Measurements from ENCODE around the gene GNG12. TPM values are rescaled to one million over a fixed set of nuclear protein-coding genes. Genes with fewer than 3 reads are reported as not detected.

Gene GNG12
- total and polyA plus RNA-seq, 2 donors (not counting 3 experiments of a cell fraction or from before 2014, with no cell fraction given) = 107 to 152 TPM

GRCh38 chr1:67734323-67734690 is 99.0 kb downstream of the GNG12 start:
- Histone ChIP-seq H3K79me2 (ENCODE audit: control insufficient read depth, insufficient read depth, low read length) (peaks cover 16% of the 10 kb centered on the region), H3K4me3 (replicated peaks in 1 of 3; ENCODE audit: insufficient read depth in 1 of 3, low read depth in 1 of 3, low read length in 3 of 3) (no peak overlapping the region), H3K9me1 (replicated peaks; ENCODE audit: control insufficient read depth, extremely low read depth, insufficient read depth, low read length) (no peaks in the 10 kb centered on the region), H3K27ac (ENCODE audit: insufficient read depth, low read depth, low read length) (no peak overlapping the region), H3K9me3 (replicated peaks; ENCODE audit: control insufficient read depth, insufficient read depth, low read length) (no peaks in the 10 kb centered on the region), H3K27me3 (ENCODE audit: control insufficient read depth in 2 of 2, insufficient read depth in 2 of 2, low read length in 2 of 2) (no peaks in the 10 kb centered on the region), H3K9ac (replicated peaks; ENCODE audit: extremely low read depth, insufficient read depth, low read length) (no peak overlapping the region), H3K4me2 (ENCODE audit: insufficient read depth, low read length) (no peak overlapping the region), H3K36me3 (ENCODE audit: control insufficient read depth in 2 of 2, extremely low read depth in 1 of 2, insufficient read depth in 2 of 2, low read length in 2 of 2) (no peaks in the 10 kb centered on the region), H4K20me1 (replicated peaks; ENCODE audit: control insufficient read depth, extremely low read depth, insufficient read depth, low read length) (no peaks in the 10 kb centered on the region), H3K4me1 (ENCODE audit: control insufficient read depth, extremely low read depth, insufficient read depth, low read length) (peaks cover 38% of the 10 kb centered on the region), H2AFZ (ENCODE audit: low read depth, low read length) (no peak overlapping the region)
- no peak for DNase-seq (ENCODE audit: low read depth, low spot score)
- no peak for FAIRE-seq
- dilution Hi-C loops (cut with MboI; ENCODE audit: extremely low pct_ligation_motif_present, low sequenced_read_pairs) = no loop called here
- no TSS peak for BruUV-seq (replicated peaks)
- TF ChIP-seq MYC (IDR thresholded peaks at IDR 0.05; ENCODE audit: low read depth, low read length) (no peak), GATA2 (IDR thresholded peaks at IDR 0.05; ENCODE audit: insufficient read depth, insufficient read length, low read depth, low read length) (no peak)
- ChIA-PET POLR2A (no interaction called here), CTCF (interaction anchor here (3.2 kb wide), 1 partner anchor 26 kb away, joined by 15 read pairs; no protein-coding TSS in a partner anchor)
- intact Hi-C loops (cut with micrococcal nuclease) = no loop called here

GRCh38 chr1:67733681-67734322 is 99.5 kb downstream of the GNG12 start:
- Histone ChIP-seq H3K9me1 (replicated peaks; ENCODE audit: control insufficient read depth, extremely low read depth, insufficient read depth, low read length) (no peaks in the 10 kb centered on the region), H3K27me3 (ENCODE audit: control insufficient read depth in 2 of 2, insufficient read depth in 2 of 2, low read length in 2 of 2) (no peaks in the 10 kb centered on the region), H3K27ac (ENCODE audit: insufficient read depth, low read depth, low read length) (no peak overlapping the region), H3K4me1 (ENCODE audit: control insufficient read depth, extremely low read depth, insufficient read depth, low read length) (peaks cover 38% of the 10 kb centered on the region), H3K79me2 (ENCODE audit: control insufficient read depth, insufficient read depth, low read length) (peaks cover 13% of the 10 kb centered on the region), H3K9ac (replicated peaks; ENCODE audit: extremely low read depth, insufficient read depth, low read length) (no peak overlapping the region), H3K9me3 (replicated peaks; ENCODE audit: control insufficient read depth, insufficient read depth, low read length) (no peaks in the 10 kb centered on the region), H4K20me1 (replicated peaks; ENCODE audit: control insufficient read depth, extremely low read depth, insufficient read depth, low read length) (no peaks in the 10 kb centered on the region), H3K4me2 (ENCODE audit: insufficient read depth, low read length) (no peak overlapping the region), H3K4me3 (replicated peaks in 1 of 3; ENCODE audit: insufficient read depth in 1 of 3, low read depth in 1 of 3, low read length in 3 of 3) (no peak overlapping the region), H3K36me3 (ENCODE audit: control insufficient read depth in 2 of 2, extremely low read depth in 1 of 2, insufficient read depth in 2 of 2, low read length in 2 of 2) (peaks cover 0 to 2% of the 10 kb centered on the region in 2 experiments), H2AFZ (ENCODE audit: low read depth, low read length) (no peak overlapping the region)
- TF ChIP-seq EZH2 (IDR thresholded peaks at IDR 0.05; ENCODE audit: borderline replicate concordance, low read depth, low read length, severe bottlenecking) = no peak
- no peak for TF ChIP-seq MAX (IDR thresholded peaks at IDR 0.05; ENCODE audit: insufficient read depth, insufficient read length)
- no peak for TF ChIP-seq MYC (IDR thresholded peaks at IDR 0.05; ENCODE audit: low read depth, low read length)
- TF ChIP-seq FOS (IDR thresholded peaks at IDR 0.05; ENCODE audit: borderline replicate concordance, insufficient read depth, low read length) = no peak
- no peak for TF ChIP-seq JUN (IDR thresholded peaks at IDR 0.05; ENCODE audit: borderline replicate concordance, insufficient read depth, insufficient read length, low read depth)
- TF ChIP-seq POLR2A (IDR thresholded peaks at IDR 0.05; ENCODE audit: low read depth, low read length) = no peak
- TF ChIP-seq POLR2AphosphoS5 (IDR thresholded peaks at IDR 0.05; ENCODE audit: insufficient read depth, low read depth, low read length) = no peak
- no peak for TF ChIP-seq CTCF (IDR thresholded peaks at IDR 0.05; ENCODE audit: extremely low read depth in 1 of 2, insufficient read depth in 1 of 2, low read depth in 1 of 2, low read length in 2 of 2)
- TF ChIP-seq GATA2 (IDR thresholded peaks at IDR 0.05; ENCODE audit: insufficient read depth, insufficient read length, low read depth, low read length) = no peak
- ChIA-PET POLR2A (no interaction called here), CTCF (interaction anchor here (3.2 kb wide), 1 partner anchor 26 kb away, joined by 15 read pairs; no protein-coding TSS in a partner anchor)
- intact Hi-C loops (cut with micrococcal nuclease) (no loop called here), dilution Hi-C loops (cut with MboI; ENCODE audit: extremely low pct_ligation_motif_present, low sequenced_read_pairs) (no loop called here)
- BruUV-seq (replicated peaks) = no TSS peak
- no peak for FAIRE-seq
- peak; percentile 52 for DNase-seq (ENCODE audit: low read depth, low spot score)
